ENCODE measurements around the gene PARP6.
A peak's percentile ranks its signal among the peaks of the same experiment; 100 is the strongest.
"Not testable (repeated sequence)": the region's sequence is repeated elsewhere in the genome, so short reads cannot be mapped to it uniquely, and the experiment has no call there.

The PARP6 gene

GRCh38 chr15:72278737-72279136, 6.4 kb upstream of the PARP6 start:
- no peak for DNase-seq

GRCh38 chr15:72276326-72276700, 4.0 kb upstream of the PARP6 start:
- no peak for DNase-seq

- DNase-seq, result not testable (repeated sequence)
Measured at GRCh38 chr15:72275635-72276325, 3.4 kb upstream of the PARP6 start.

- peak in 1 of 5 experiments; percentile 66 for DNase-seq
Measured at GRCh38 chr15:72272997-72273352, 621 bp upstream of the PARP6 start.

- peak in 1 of 5 experiments; percentile 31 for DNase-seq
Measured at GRCh38 chr15:72271895-72272212, 500 bp downstream of the PARP6 start.

- DNase-seq, result no peak
Measured at GRCh38 chr15:72271221-72271620, 1.1 kb downstream of the PARP6 start.

GRCh38 chr15:72269739-72270138, 2.6 kb downstream of the PARP6 start:
- DNase-seq, result no peak

GRCh38 chr15:72265031-72265430, 7.3 kb downstream of the PARP6 start:
- DNase-seq, result no peak

- no peak for DNase-seq
Measured at GRCh38 chr15:72252663-72253299, 19.6 kb downstream of the PARP6 start.

GRCh38 chr15:72249142-72249810, 23.1 kb downstream of the PARP6 start:
- no peak for DNase-seq

GRCh38 chr15:72248514-72248913, 23.8 kb downstream of the PARP6 start:
- peak in 1 of 5 experiments; percentile 48 for DNase-seq

GRCh38 chr15:72242775-72243370, 29.5 kb downstream of the PARP6 start:
- DNase-seq, result no peak

GRCh38 chr15:72239652-72240051, 32.7 kb downstream of the PARP6 start:
- no peak for DNase-seq

GRCh38 chr15:72238586-72238985, 33.8 kb downstream of the PARP6 start:
- no peak for DNase-seq

- DNase-seq, result peak in 1 of 5 experiments; percentile 13
Measured at GRCh38 chr15:72237853-72238224, 34.5 kb downstream of the PARP6 start.

GRCh38 chr15:72237029-72237852, 35.1 kb downstream of the PARP6 start:
- DNase-seq, result peak in 3 of 5 experiments; percentile 23 to 95 (median 66)

- DNase-seq, result no peak
Measured at GRCh38 chr15:72236381-72237003, 35.9 kb downstream of the PARP6 start.

GRCh38 chr15:72235298-72235697, 37.1 kb downstream of the PARP6 start:
- DNase-seq, result no peak

- no peak for DNase-seq
Measured at GRCh38 chr15:72233769-72234168, 38.6 kb downstream of the PARP6 start.

- DNase-seq, result peak in 3 of 5 experiments; percentile 57 to 84 (median 63)
Measured at GRCh38 chr15:72231833-72232478, 40.4 kb downstream of the PARP6 start.

- DNase-seq, result peak; percentile 81 to 99 (median 89)
Measured at GRCh38 chr15:72231066-72231832, 41.1 kb downstream of the PARP6 start, which contains the start of gene PKM. TSS of gene PKM (minus strand) at chr15:72231190. CDS start at chr15:72219097, 12,093 bp downstream.
